GM19463 (cell line): ENCODE results near the gene SCGB2A2.

Source experiments
- ATAC-seq: cut with Tn5 transposase; IDR thresholded peaks from one replicate; pipeline ENCODE4 v1.9.1; 2021; ENCODE audit warnings: mild to moderate bottlenecking, moderate library complexity; ENCODE audit not compliant: unreplicated experiment

SCGB2A2 gene

DNA sequence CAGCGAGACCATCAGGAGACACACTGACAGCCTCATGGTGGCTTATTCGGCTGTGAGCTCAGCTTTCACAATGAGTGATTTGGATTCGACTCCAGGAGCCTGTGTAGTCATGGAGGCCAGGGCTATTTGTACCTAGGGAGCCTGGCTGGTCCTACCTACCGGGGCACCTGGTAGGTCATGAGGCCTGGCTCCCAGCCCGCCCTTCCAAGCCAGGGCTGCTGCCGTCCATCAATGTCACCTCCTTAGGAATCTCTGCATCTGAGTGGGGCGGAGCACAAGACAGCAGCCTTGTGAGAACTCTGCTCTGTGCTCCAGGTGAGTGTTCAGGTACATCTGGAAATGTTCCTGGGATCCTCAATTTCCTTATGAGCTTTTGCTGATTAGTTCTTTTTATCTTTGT lies 29.0 kb downstream of the SCGB2A2 start, which contains the start of gene SCGB1D4:
SCGB1D4 (minus strand) TSS at position 101 of the 400 bp plus-strand sequence; CDS start at position 36, 65 bp downstream.
- ATAC-seq: no peak

DNA sequence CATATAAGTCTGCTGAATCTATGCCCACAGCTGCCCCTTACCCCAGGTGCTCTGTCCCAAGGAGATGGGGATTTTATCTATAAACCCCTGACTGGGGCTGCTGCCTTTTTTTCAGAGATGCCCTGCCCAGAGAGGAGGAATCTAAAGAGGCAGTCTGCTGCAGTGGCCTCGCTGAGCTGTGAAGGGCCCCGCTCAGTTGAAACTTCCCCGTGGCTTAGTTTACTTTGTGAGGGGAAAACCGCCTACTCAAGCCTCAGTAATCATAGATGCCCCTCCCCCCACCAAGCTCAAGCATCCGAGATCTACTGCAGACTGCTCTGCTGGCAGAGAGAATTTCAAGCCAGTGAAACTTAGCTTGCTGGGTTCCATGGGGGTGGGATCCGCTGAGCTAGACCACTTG lies 36.3 kb downstream of the SCGB2A2 start:
- ATAC-seq: no peak

DNA sequence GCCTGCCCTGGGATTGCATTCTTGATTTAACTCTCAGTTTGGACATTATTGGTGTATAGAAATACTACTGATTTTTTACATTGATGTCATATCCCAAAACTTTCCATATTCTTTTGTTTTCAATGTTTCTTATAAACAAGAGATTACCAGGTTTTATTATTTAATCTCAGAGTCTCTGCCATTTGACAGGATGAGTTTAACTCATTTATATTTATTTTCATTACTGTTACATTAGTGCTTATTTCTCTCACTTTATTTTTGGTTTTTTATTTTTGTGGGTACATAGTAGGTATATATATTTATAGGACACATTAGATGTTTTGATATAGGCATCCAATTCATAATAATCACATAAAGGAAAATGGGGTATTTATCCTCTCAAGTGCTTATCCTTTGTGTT lies 38.0 kb downstream of the SCGB2A2 start:
- no peak for ATAC-seq

DNA sequence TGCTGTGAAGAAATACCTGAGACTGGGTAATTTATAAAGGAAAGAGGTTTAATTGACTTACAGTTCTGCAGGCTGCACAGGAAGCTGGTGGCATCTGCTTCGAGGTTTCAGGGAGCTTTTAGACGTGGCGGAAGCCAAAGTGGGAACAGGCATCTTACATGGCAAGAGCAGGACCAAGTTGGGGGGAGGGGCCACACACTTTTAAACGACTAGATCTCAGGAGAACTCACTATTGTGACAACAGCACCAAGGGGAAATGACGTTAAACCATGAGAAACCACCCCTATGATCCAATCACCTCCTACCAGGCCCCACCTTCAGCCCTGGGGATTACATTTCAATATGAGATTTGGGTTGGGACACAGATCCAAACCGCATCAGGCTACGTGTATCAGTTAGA lies 40.0 kb downstream of the SCGB2A2 start:
- ATAC-seq: no peak

GRCh38 chr11:62315431-62315830 lies 45.5 kb downstream of the SCGB2A2 start:
- ATAC-seq: no peak

GRCh38 chr11:62322524-62322923 lies 52.6 kb downstream of the SCGB2A2 start:
- ATAC-seq: no peak
